Inflammatory macrophage treated with lipopolysaccharide for 1 hour (primary cell): ENCODE measurements around the gene SERPINA5.

ENCODE experiments used
- DNase-seq, 2 donors: peaks; one replicate each; pipeline ENCODE4 v3.0.0-alpha.2; 2020 to 2022

The SERPINA5 gene

DNA sequence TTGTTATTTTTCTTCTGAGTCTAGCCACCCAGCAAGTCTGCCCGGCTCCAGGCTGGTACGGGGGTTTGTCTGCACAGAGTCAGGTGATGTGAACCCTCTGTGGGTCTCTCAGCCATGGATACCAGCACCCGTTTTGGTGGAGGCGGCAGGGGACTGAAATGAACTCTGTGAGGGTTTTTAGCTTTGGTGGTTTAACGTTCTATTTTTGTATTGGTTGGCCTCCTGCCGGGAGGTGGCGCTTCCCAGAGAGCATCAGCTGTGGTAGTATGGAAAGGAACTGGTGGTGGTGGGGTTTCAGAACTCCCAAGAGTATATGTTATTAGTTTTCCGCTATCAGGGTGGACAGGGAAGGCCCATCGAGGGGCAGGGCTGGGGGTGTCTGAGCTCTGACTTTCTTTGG is 25.2 kb upstream of the SERPINA5 start:
- no peak for DNase-seq

DNA sequence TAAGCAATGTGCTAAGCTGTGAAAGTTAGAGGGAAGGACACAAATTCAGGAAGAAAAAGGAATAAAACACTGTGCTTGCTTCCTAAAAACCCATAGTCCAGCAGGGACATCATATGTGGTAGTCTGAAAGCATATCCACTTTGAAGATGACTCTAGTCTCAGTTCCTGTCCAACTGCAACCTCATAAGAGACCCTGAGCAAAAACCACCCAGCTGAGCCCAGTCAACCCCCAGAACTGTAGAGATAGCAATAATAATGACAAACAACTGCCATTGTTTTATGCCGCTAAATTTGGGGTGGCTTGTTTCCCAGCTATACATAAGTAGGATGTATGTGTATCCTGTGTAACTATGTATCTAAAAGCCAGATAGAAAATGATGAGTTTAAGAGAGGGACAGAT is 23.9 kb upstream of the SERPINA5 start:
- no peak for DNase-seq

DNA sequence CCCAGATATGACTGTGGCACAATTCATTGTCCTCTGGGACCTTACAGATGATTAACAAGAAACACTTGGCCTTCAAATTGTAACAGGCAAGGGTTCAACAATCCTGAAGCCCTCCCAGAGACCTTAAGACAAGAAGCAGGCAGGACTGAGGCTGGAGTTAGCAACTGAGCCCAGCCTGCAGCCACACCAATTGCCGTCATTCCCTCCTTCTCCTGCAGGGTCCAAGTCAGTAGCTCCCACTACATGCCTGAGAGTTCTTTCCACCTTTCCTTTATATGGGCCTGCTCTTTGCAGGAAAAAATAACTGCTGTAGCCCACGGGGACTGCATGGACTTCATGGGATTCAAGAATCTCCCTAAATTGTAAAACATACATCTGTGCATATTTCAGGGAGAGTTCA is 22.4 kb upstream of the SERPINA5 start:
- DNase-seq, result no peak

DNA sequence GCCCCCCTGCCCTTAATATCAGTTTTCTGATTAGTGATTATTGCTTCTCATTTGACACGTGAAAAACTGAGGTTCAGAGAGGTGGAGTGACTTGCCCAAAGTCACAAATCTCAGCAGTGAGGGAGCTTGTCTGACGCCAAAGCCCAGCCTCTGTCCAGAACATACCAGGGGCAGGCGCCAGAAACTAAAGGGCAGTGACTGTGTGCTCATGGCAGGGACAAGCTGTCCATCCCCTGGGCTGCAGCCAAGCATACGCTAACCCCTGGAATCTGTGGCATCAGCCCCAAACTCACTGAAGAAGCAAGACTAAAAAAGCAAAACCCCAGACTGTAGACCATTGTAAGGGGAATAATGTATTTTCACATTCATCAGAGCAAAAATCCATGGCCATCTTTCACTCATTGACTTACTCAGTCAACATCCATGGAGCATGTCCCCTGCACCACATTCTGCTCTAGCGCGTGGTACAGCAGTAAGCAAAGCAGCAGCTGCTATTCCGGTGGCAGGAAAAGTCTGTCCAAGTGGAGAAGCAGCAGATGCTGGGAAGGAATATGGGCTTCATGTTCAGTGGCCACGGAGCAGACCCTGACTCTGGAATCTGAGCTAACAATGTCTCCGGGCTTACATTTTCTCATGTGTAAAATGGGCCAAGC is 21.5 kb upstream of the SERPINA5 start:
- no peak for DNase-seq

DNA sequence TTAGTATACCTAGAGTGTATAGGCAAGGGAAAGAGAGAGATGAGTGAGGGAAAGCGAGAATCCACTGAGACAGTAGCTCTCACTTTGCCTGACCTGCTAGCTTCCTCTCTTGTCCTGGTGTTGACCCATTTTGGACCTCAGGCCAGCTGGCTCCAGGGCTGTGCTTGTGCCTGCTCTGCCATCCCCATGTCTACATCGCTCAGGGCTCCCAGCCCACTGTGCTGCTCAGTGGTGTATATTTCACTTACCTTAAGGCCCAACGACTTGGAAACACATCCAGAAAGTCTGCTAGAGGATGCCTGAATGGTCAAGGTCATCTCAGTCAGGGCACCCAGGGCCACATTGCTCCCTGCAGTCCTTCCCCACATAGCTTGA is 20.9 kb upstream of the SERPINA5 start:
- DNase-seq, result no peak

DNA sequence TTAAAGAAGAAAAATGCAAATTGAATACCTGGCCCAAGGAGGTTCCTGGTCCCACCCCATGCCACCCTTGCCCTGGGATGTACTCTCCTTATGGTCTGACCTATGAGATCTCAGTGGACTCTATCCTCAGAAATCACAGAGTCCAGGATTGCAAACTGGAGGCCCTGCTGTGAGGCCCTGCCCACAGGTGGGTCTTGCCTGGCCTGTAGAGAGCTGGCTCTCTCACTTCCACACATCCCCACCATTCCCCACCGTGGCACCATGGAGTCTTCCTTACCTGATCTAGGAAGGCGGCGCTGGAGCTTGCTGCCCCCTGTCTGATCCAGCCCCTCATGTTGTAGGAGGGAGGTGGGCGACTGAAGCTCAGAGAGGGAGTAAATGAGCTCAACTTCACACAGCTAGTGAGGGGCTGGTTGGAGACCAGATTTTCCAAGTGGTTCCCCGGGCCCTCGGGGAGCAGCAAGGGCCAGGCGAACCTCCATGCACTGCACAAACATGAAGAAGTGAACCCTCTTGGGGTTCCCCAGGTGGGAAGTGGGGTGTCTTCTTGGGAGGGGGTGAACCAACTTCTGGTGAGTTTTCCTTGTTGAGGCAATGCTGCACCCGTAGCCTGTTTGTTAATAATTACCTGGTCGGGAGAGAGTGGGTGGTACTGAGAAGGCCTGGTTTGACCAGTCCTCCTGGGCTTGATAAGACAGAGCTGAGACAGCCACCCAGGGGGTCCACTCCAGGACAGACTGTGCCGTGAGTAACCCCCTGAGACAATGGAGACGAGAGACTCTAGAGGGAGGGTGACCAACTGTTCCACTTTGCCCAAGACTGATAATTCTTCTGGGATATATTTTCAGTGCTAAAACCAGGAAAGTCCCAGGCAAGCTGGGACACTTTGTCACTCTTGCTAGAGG is 20.2 kb upstream of the SERPINA5 start, which contains the start of gene SERPINA4:
Gene SERPINA4, plus strand, starts transcription at position 692 of the 905 bp plus-strand sequence. CDS start 2,041 bp downstream, outside the sequence.
- DNase-seq, result no peak

DNA sequence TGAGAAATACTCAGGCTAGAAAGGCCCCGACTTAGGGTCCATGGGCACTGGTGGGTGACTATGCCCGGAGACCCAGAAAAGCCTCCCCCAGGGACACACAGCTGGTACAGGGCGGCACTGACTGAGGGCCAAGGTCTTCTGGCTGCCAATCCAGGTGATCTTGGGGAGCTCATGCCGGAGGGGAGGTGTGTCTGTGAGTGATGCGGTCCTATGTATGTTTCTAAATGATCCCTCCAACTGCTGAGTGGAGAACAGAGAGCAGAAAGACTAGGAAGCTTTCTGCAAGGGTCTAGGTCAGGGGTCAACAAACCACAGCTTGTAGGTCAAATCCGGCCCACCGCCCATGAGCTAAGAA is 19.6 kb upstream of the SERPINA5 start:
- no peak for DNase-seq

DNA sequence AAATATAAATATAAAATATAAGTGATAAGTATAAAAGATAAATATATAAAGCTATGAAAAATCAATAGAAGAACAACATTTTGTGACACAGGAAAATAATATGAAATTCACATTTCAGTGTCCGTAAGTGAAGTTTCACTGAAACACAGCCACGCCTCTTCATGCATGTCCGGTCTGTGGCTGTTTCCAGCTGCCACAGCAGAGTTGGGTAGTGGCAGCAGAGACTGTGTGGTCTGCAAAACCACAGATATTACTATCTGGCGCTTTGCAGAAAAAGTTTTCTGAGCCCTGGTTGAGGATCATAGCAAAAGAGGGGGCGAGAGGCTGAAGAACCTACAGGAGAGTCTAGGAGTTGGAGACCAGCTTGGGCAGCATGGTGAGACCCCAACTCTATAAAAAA is 19.2 kb upstream of the SERPINA5 start:
- no peak for DNase-seq

DNA sequence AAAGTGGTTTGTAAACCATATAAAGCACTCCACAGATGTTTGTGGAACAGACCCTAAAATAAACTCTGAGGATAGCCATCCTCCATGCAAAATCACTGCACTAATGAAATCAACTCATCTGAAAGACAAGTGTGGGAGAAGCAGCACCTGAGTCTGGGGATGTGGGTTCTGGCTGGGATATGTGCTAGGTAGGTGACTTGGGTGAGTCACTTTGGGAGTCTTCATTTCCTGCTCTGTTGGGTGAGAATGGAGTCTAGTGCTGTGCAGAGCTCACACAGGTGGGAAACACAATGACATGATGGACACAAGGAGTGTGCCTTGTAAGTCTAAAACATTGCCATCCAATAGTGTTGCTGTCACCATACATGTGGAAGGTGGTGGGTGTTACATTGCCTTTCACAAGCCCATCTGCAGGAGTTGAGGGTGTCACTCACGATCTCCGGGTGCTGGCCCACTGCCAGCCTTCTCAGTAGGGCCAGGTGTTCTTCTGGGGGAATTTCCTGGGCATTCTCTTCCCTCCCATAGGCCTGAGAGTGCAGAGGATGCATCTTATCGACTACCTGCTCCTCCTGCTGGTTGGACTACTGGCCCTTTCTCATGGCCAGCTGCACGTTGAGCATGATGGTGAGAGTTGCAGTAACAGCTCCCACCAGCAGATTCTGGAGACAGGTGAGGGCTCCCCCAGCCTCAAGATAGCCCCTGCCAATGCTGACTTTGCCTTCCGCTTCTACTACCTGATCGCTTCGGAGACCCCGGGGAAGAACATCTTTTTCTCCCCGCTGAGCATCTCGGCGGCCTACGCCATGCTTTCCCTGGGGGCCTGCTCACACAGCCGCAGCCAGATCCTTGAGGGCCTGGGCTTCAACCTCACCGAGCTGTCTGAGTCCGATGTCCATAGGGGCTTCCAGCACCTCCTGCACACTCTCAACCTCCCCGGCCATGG is 18.0 kb upstream of the SERPINA5 start:
- no peak for DNase-seq

DNA sequence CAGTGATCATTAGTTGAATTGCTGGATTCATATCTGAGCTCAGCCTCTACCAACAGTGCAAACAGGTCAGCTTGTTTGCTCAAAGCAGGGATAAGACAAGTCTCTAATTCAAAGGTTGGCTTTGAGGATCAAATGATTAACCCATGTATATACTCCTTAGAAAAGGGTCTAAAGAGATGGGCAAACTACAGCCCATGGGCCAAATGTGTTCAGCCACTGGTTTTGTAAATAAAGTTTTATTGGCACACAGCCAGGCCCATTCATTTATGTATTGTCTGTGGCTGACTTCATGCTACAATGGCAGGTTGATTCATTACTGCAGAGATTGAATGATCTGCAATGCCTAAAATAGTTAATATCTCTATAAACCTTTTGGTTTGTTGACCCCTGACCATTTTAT is 16.8 kb upstream of the SERPINA5 start:
- no peak for DNase-seq

DNA sequence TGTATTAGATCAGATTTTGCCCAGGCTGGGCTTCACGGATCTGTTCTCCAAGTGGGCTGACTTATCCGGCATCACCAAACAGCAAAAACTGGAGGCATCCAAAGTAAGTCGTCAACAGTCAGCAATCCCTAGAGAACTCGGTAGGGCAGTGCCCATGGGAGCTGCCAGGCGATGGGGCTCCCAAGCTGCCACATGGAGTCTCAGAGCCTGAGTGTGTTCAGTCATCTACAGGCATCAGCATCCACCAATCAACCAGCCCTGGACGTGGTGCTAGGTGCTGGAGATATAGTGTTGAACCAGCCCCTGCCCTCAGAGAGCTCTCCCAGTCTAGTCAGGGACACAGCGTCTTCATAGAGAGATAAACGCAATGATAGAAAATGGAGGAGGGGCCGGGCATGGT is 13.0 kb upstream of the SERPINA5 start:
- no peak for DNase-seq

DNA sequence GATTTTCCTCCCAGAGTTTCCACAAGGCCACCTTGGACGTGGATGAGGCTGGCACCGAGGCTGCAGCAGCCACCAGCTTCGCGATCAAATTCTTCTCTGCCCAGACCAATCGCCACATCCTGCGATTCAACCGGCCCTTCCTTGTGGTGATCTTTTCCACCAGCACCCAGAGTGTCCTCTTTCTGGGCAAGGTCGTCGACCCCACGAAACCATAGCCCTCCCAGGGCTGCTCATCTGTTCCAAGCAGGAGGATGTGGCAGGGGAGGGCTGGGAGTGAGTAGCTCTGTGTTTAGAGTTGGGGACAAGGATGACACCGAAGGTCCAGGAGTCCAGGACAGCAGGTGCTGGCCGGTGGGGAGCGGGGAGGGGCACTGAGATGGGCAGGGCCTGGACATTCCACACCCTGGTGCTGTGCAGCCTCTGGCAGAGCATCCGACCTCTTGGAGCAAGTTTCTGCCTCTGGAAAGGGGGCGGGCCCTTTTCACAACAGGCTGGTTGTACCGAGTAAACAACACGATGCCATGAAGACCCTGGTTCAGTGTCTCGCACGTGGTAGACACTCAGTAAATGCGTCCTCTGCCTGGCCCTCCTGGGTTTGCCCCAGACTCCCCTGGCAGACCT is 11.7 kb upstream of the SERPINA5 start:
- no peak for DNase-seq

DNA sequence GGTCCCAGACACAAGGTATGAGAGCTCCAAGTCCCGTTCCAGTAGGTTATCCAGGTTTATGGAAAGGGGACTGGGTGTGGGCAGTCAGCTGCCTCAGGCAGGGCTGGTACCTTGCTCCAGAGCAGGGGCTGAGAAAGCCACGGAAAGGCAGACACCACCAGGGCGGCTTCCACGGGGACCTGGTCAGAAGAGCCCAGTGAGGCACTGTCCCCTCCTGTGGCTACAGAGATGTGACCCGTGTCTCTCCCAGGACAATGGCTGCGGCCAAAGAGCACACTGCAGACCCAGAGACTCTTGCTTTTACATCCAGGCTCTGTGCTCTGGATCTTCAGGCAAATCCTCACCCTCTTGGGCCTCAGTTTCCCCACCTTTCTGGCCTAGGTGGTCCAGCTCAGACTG is 11.2 kb upstream of the SERPINA5 start:
- DNase-seq, result no peak

DNA sequence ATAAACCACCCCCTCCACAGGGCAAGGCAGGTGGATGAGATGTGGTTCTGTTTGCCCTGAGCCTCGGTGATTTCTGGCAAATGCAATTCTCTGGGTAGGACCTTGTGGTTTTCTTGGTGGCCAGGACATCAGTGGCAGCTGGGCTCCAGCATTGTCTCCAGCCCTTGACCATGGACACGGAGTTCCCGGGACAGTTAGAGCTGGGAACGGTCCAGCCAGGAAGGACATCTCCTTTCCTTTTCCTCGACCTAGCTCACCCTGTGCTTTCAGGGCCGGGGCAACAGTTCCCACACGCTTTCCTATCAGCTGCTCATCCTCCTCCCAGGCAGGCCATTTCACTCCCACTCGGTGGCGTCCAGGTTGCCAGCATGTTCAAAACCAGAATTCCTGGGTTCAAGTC is 10.8 kb upstream of the SERPINA5 start:
- DNase-seq, result no peak

DNA sequence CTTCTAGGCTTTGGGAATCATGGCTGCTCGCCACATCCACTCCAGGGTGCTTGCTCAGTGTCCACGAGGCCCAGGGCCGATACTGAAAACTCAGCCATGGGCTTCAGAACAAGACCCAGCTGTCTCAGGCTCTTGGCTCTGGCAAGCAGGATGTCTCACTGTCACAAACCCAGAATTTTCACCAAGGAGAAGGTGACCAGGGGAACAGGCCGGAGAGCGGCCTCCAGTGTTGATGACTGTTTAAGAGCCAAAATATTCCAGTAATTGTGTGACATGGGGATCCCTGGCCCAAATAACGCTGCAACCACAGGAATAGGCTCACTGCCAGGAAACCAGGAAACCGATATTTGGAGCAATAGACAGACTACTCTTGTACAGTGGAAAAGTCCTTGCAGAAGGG is 9.8 kb upstream of the SERPINA5 start:
- no peak for DNase-seq

DNA sequence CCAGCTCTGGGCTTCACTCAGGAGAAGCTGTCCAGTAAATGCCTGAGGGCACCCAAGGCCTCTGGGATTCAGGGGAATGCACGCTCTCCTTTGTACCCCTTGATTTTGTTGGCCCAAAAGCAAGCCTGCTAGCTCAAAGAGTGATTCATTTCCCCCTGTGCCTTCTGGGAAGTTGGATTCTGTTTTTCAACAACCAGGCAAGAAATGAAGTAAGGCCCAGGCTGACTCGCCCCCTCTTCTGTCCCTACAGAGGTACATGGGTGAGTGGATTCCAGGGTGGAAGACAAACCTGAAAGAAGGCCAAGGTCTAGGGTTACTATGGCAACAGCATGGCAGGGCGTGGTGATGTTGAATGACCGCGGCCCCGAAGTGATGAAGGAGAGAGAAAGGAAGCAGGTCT is 9.3 kb upstream of the SERPINA5 start:
- DNase-seq, result no peak

DNA sequence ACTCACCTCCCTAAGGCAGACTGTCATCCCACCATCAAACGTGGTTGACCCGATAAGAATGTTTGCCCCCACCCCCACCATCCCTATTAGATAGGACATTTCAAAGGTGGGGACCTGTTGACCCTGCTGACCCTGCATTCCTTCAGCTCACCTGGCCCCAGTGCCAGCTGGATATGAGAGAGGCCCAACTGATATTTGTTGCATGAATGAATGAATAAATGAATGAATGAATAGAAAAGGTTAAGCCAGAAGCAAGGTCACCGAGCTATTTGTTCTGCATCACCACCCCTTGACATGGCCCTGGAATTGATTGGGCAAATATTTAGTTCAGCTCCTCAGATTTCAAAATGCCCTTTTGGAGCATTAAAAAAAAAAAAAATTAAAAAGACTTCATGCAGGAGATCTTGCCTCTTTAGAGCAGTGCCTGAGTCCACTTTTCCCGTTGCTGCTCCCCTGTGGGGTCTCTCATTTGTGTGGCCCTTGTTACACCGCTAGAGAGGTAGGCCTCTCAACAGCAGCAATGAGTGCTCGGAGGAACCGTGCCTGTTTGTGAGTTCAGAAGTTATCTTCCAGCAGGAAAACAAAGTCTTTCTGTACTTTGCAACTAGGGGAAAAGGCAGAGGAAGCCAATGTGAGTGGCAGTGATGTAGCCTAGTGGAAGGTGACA is 8.5 kb upstream of the SERPINA5 start:
- no peak for DNase-seq

DNA sequence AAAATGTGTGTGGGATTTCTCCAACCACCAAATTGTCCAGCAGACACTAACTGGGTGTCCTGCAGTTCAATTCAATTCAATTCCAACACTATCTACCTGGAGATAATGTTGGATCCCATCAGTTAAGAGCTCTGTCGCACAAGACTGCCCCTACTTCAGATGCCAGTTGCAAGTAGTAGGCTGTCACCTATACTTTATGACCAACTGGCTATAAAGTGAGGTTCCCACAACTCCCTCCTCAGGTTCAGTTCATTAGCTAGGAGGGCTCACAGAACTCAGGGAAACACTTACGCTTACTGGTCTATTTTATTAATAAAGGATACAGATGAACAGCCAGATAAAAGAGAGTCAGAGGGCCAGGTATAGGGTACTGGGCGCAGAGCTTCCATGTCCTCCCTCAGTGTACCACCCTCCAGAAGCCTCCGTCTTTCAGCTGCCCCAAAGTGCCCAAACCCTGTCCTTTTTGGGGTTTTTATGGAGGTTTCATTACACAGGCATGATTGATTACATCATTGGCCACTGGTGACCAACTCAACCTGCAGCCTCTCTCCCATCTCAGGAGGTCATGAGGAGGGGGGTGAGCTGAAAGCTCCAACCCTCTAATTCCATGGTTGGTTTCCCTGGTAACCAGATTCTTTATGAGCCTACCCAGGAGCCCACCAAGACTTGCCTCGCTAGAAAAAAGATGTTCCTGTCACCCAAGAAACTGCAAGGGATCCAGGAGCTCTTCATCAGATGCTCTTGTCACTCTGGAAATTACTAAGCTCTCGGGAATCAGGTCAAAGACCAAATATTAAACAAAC is 7.5 kb upstream of the SERPINA5 start:
- DNase-seq, result no peak

DNA sequence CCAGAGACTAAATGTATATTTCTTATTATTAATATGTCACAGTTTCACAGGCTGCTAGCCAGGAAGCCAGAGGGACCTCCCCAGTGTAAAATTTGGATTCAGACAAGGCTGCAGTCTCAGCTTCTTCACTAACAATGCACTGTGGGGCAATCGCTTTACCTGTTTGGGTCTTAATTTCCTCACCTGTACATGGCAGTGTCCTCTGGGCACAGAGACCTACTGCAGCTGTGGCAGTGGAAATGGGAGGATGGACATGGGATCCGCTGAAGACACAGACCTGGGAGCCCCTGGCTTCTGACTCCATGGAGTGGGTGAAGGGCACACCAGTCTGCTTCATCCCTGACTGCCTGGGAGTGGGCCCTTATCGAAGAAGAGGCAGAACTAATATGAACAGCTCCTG is 6.9 kb upstream of the SERPINA5 start:
- DNase-seq, result no peak

DNA sequence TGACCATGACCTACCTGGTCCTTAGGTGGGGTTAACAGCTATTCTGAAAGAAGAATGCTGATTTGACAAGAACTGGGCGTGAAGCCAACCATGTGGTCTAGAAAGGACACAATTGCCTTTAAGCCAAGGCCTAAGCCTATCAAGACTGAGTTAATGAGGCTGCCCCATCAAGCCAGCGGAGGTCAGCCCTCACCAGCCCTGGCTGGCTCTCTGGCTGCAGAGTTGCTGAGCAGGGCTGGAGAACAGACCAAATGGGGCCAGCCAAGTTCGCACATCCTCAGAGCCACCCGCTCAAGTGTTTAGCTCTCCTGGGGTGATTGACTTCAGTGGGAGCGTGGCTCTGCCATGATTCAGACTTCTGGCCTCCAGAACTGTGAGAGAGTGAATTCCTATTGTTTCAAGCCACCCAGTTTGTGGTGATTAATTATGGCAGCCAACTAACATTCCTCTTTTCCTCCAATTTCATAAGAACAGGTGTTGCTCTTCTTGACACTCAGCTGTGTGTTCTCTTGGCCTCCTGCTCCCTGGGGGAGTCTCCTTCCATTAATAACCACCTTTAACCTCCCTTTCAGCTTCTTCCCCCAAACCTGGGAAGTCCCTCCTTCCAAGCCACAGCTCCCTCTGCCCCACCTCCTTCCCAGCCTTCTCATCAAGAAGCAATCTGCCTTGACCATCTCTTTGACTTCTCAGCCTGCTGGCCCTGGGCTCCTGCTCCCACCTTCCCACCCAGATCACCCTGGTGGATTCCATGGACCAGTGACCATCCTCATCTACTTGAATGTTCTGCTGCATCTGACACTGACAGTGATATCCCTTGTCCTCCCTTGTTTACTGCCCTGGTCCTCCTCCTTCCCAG is 5.3 kb upstream of the SERPINA5 start:
- DNase-seq, result no peak
